Natural killer cell (primary cell): Measurements from ENCODE around the gene SMIM43. TPM values are rescaled to one million over a fixed set of nuclear protein-coding genes. Genes with fewer than 3 reads are reported as not detected.
"Not testable (repeated sequence)": the region's sequence is repeated elsewhere in the genome, so short reads cannot be mapped to it uniquely, and the experiment has no call there.

Source experiments
- ATAC-seq, 3 donors: fragments of 150-1000 bp in 2 of 3; fragments of 200-7000 bp in 1 of 3; cut with Tn5 transposase; 1 replicate in 1 of 3; 2 replicates in 2 of 3; pipeline ENCODE4 v1.10.0; 2021; ENCODE audit warnings: mild to moderate bottlenecking in 2 of 3, moderate library complexity in 2 of 3
- DNase-seq, 2 donors: peaks; one replicate each; pipeline versions ENCODE4 v3.0.0 to v3.0.0-alpha.2; 2013 to 2021; ENCODE audit warnings: mixed read lengths in 1 of 2
- H3K27ac ChIP-seq: one replicate; pipeline ENCODE4 v1.5.1; 2013; ENCODE audit warnings: mild to moderate bottlenecking, low read length
- H3K27me3 ChIP-seq: one replicate; pipeline ENCODE4 v1.6.1; 2013; ENCODE audit warnings: low read length; ENCODE audit not compliant: control insufficient read depth, insufficient read depth
- H3K36me3 ChIP-seq: one replicate; pipeline ENCODE4 v1.6.1; 2013; ENCODE audit warnings: low read length; ENCODE audit not compliant: control insufficient read depth, insufficient read depth
- H3K4me1 ChIP-seq: one replicate; pipeline ENCODE4 v1.6.1; 2013; ENCODE audit warnings: low read length; ENCODE audit not compliant: control insufficient read depth, insufficient read depth
- H3K4me3 ChIP-seq: one replicate; pipeline ENCODE4 v1.5.1; 2013; ENCODE audit warnings: low read length
- H3K9me3 ChIP-seq: one replicate; pipeline ENCODE4 v1.6.1; 2013; ENCODE audit warnings: low read length; ENCODE audit not compliant: control insufficient read depth, insufficient read depth
- H3K27ac Mint-ChIP-seq, 2 donors: one replicate each; pipeline ENCODE4 v1.8.0; 2022; ENCODE audit warnings: mild to moderate bottlenecking in 2 of 2, mixed read lengths in 2 of 2, moderate library complexity in 1 of 2
- H3K27me3 Mint-ChIP-seq, 2 donors: one replicate each; pipeline ENCODE4 v1.8.0; 2022; ENCODE audit warnings: low read depth in 2 of 2, mixed read lengths in 2 of 2
- H3K36me3 Mint-ChIP-seq: one replicate; pipeline ENCODE4 v1.8.0; 2022; ENCODE audit warnings: mixed read lengths
- H3K4me1 Mint-ChIP-seq, 2 donors: one replicate each; pipeline ENCODE4 v1.8.0; 2022; ENCODE audit warnings: mixed read lengths in 2 of 2
- H3K4me3 Mint-ChIP-seq: one replicate; pipeline ENCODE4 v1.8.0; 2022; ENCODE audit warnings: mild to moderate bottlenecking, moderate library complexity, mixed read lengths
- H3K9me3 Mint-ChIP-seq, 2 donors: one replicate each; pipeline ENCODE4 v1.8.0; 2022; ENCODE audit warnings: mixed read lengths in 2 of 2
- CTCF ChIP-seq: fragments of 200-600 bp; IDR thresholded peaks from one replicate; pipeline ENCODE4 v1.8.0; 2022; ENCODE audit warnings: antibody characterized with exemption
- WGBS: methylation state at CpG from one replicate; pipeline ENCODE4 v1.1.7; 2013; ENCODE audit warnings: missing lambda C conversion rate; ENCODE audit not compliant: insufficient coverage; 5-methylcytosine and 5-hydroxymethylcytosine counted together
- intact Hi-C: fragments of 100-400 bp; cut with micrococcal nuclease; formaldehyde crosslinking; loops from one replicate; pipeline ENCODE4 v1.14.2; 2022
- total RNA-seq, 4 donors: library from RNA; stranded (reverse); fragments of 120-200 nt in 1 of 4; gene quantifications; one replicate each; pipeline versions ENCODE4 v1.2.3 to v1.2.4, GENCODE V29; 2013 to 2022

Gene SMIM43
- total RNA-seq, 3 donors from 2014 or later (not counting 1 experiment from before 2014, with no cell fraction given), result not detected

DNA sequence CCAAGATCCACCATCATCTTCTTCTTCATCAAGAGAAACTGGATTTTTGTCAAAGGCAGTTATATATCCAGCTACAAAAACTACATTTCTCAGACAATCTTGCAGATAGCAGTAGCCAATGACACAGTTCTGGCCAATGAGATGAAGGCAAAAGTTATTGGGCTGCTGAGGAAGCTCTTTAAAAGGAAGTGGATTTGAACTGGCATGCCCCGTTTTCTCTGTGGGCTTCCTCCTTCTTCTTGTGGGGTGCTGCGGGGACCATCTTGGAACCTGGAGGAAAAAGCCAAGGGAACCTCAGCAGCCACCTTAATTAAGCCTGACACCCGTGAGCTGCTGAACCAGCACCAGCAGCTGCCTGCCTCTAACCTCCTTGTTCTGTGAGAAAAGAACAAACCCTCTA lies 4.8 kb downstream of the SMIM43 start:
- H3K4me3 Mint-ChIP-seq, result no peak overlapping the region
- H3K27ac Mint-ChIP-seq, result no peak overlapping the region
- intact Hi-C loops, result no loop called here
- H3K9me3 Mint-ChIP-seq, result no peaks in the 10 kb centered on the region
- H3K36me3 Mint-ChIP-seq, result no peaks in the 10 kb centered on the region
- no peak overlapping the region for H3K27ac ChIP-seq
- WGBS, result 60% methylated on average over 3 of the region's 3 CpGs
- no peak for TF ChIP-seq CTCF
- no peaks in the 10 kb centered on the region for H3K36me3 ChIP-seq
- H3K27me3 ChIP-seq, result peaks cover 20% of the 10 kb centered on the region
- no peak for ATAC-seq
- H3K27me3 Mint-ChIP-seq, result peaks cover 37 to 60% of the 10 kb centered on the region in 2 donors
- H3K4me1 Mint-ChIP-seq, result no peaks in the 10 kb centered on the region
- H3K4me1 ChIP-seq, result no peaks in the 10 kb centered on the region
- DNase-seq, result no peak
- H3K4me3 ChIP-seq, result no peak overlapping the region
- H3K9me3 ChIP-seq, result no peaks in the 10 kb centered on the region

GRCh38 chr4:121758925-121759568 lies 5.9 kb downstream of the SMIM43 start:
- Mint-ChIP-seq H3K27me3 (peaks cover 35 to 63% of the 10 kb centered on the region in 2 donors), H3K36me3 (no peaks in the 10 kb centered on the region), H3K9me3 (no peaks in the 10 kb centered on the region), H3K4me3 (no peak overlapping the region), H3K4me1 (no peaks in the 10 kb centered on the region), H3K27ac (no peak overlapping the region)
- DNase-seq (no peak), ATAC-seq (no peak)
- WGBS, result 94% methylated on average over 2 of the region's 2 CpGs
- no peaks in the 10 kb centered on the region for H3K36me3 ChIP-seq
- no peaks in the 10 kb centered on the region for H3K9me3 ChIP-seq
- no peaks in the 10 kb centered on the region for H3K4me1 ChIP-seq
- peaks cover 14% of the 10 kb centered on the region for H3K27me3 ChIP-seq
- intact Hi-C loops, result no loop called here
- no peak overlapping the region for H3K27ac ChIP-seq
- H3K4me3 ChIP-seq, result no peak overlapping the region
- no peak for TF ChIP-seq CTCF

GRCh38 chr4:121752142-121752541 lies 12.8 kb downstream of the SMIM43 start:
- H3K27me3 ChIP-seq, result peaks cover 11% of the 10 kb centered on the region
- intact Hi-C loops, H3K4me3 Mint-ChIP-seq, H3K27ac ChIP-seq, DNase-seq, H3K4me1 ChIP-seq, H3K9me3 ChIP-seq, H3K36me3 ChIP-seq, H3K4me1 Mint-ChIP-seq, H3K27ac Mint-ChIP-seq, ATAC-seq, H3K9me3 Mint-ChIP-seq, H3K36me3 Mint-ChIP-seq, H3K4me3 ChIP-seq: not testable (repeated sequence)
- WGBS, result 87% methylated on average over 1 of the region's 1 CpG
- H3K27me3 Mint-ChIP-seq, result peaks cover 28 to 41% of the 10 kb centered on the region in 2 donors

GRCh38 chr4:121749225-121749624 lies 15.7 kb downstream of the SMIM43 start:
- no peak overlapping the region for H3K27ac Mint-ChIP-seq
- no peaks in the 10 kb centered on the region for H3K4me1 Mint-ChIP-seq
- Histone ChIP-seq H3K27ac (no peak overlapping the region), H3K27me3 (peaks cover 7% of the 10 kb centered on the region), H3K4me1 (no peaks in the 10 kb centered on the region), H3K4me3 (no peak overlapping the region), H3K9me3 (no peaks in the 10 kb centered on the region), H3K36me3 (no peaks in the 10 kb centered on the region)
- WGBS, result 54% methylated on average over 4 of the region's 4 CpGs
- no peak for TF ChIP-seq CTCF
- peaks cover 18 to 21% of the 10 kb centered on the region in 2 donors for H3K27me3 Mint-ChIP-seq
- no peaks in the 10 kb centered on the region for H3K36me3 Mint-ChIP-seq
- intact Hi-C loops, result no loop called here
- ATAC-seq (no peak), DNase-seq (no peak)
- H3K4me3 Mint-ChIP-seq, result no peak overlapping the region
- no peaks in the 10 kb centered on the region for H3K9me3 Mint-ChIP-seq
